ENCODE data around the gene HTR3E. TPM values are rescaled to one million over a fixed set of nuclear protein-coding genes. Genes with fewer than 3 reads are reported as not detected.

HTR3E gene
- total and polyA plus RNA-seq, 2 of the 13 experiments (the other 11 are each of a cell fraction or from before 2014, with no cell fraction given) = not detected

GRCh38 chr3:184082465-184082864 lies 14.4 kb upstream of the HTR3E start:
- POLR2A ChIA-PET = no interaction called here
- H3K9me3 ChIP-seq (ENCODE audit: low read length) = peaks cover 9% of the 10 kb centered on the region
- intact Hi-C loops (cut with micrococcal nuclease; ENCODE audit: unreplicated experiment) = no loop called here
- H3K4me1 ChIP-seq (ENCODE audit: insufficient read depth, low read length) = no peaks in the 10 kb centered on the region
- no peak overlapping the region for H2AFZ ChIP-seq (ENCODE audit: low read length)
- no peaks in the 10 kb centered on the region for H3K36me3 ChIP-seq (replicated peaks in 1 of 2; ENCODE audit: control insufficient read depth in 1 of 2, insufficient read depth in 2 of 2, low read length in 2 of 2)
- no peak overlapping the region for H3K9ac ChIP-seq (ENCODE audit: insufficient read depth, low read depth, low read length)
- no peaks in the 10 kb centered on the region for H3K79me2 ChIP-seq (ENCODE audit: insufficient read depth, low read length)
- H4K20me1 ChIP-seq (ENCODE audit: insufficient read depth, low read length) = no peaks in the 10 kb centered on the region
- no peak overlapping the region for H3K4me3 ChIP-seq (replicated peaks in 1 of 3; ENCODE audit: insufficient read depth in 1 of 3, low read depth in 2 of 3, low read length in 3 of 3)
- H3K4me2 ChIP-seq (ENCODE audit: low read depth, low read length) = no peak overlapping the region
- ATAC-seq = no peak
- DNase-seq (ENCODE audit: low spot score) = no peak
- WGBS (ENCODE audit: low lambda C conversion rate) = 8% methylated on average over 2 of the region's 2 CpGs
- TF ChIP-seq ATF6 (CRISPR knock-in tag; conservative IDR thresholded peaks at IDR 0.05) = no peak
- no peak for TF ChIP-seq ATF2 (CRISPR knock-in tag; IDR thresholded peaks at IDR 0.05)
- TF ChIP-seq DMTF1 (CRISPR knock-in tag; IDR thresholded peaks at IDR 0.05) = no peak
- no peak for TF ChIP-seq STAG1 (CRISPR knock-in tag; IDR thresholded peaks at IDR 0.05)
- TF ChIP-seq ZNF790 (CRISPR knock-in tag; IDR thresholded peaks at IDR 0.05; ENCODE audit: borderline replicate concordance) = no peak
- no peak for TF ChIP-seq SRSF1 (optimal IDR thresholded peaks at IDR 0.05; ENCODE audit: low read depth, low read length)
- H3K27ac ChIP-seq (ENCODE audit: extremely low read length, insufficient read depth, low read length) = no peak overlapping the region
- CTCF ChIA-PET (ENCODE audit: low intra/inter-chr PET ratio, low total read pairs) = no interaction called here
- in situ Hi-C loops (cut with HindIII; ENCODE audit: extremely low pct_ligation_motif_present, low pct_unique_long_range_greater_than_20kb) = no loop called here
- peaks cover under 1 to 1% of the 10 kb centered on the region in 2 experiments; a peak in 2 of 5 replicates for H3K27me3 ChIP-seq (ENCODE audit: control insufficient read depth in 1 of 2, insufficient read depth in 2 of 2, low read length in 2 of 2)
- BruUV-seq (replicated peaks) = no TSS peak
- FAIRE-seq = no peak

Data from HepG2 (cell line).